HG02938 (cell line): ENCODE measurements around the gene NTN5.
"Not testable (repeated sequence)": the region's sequence is repeated elsewhere in the genome, so short reads cannot be mapped to it uniquely, and the experiment has no call there.

Source experiments
- ATAC-seq: cut with Tn5 transposase; IDR thresholded peaks from one replicate; pipeline ENCODE4 v1.9.1; 2021; ENCODE audit warnings: mild to moderate bottlenecking, moderate library complexity; ENCODE audit not compliant: unreplicated experiment

The NTN5 gene

DNA sequence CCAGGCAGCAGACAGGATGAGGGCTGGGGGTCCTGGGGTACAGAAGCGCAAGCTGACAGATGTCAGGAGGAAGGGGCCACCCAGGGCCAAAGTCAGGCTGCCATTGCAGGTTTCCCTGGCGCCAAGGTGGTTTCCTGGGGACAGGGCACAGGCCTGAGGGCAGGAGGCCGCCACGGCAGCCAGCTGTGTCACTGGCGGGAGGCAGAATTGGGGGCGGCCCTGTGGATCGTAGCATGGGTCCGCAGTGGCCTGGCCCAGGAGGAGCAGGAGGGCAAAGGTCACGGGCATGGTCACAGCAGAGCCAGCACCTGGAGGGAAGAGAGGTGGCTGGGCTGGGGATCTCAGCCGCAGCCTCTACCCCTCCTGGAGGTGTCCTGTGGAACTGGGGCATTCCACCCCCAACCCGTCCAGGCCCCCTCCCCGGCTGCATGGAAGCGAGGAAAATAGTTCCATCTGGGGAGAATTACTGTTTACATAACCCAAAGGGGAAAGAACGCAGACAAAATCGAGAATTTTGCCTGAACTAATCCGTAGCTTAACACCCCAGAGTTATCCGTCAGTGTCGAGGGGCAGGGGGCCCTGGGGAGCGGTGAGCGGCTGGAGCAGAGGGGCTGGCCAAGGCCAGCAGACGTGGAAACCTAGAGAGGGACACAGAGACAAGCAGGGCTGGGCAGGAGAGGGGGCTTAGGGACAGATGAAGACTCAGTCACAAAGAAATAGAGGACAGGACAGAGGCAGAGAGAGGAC lies 1.9 kb downstream of the NTN5 start:
- no peak for ATAC-seq

- ATAC-seq = no peak
Observed at GRCh38 chr19:48669903-48670668, 2.7 kb downstream of the NTN5 start.

DNA sequence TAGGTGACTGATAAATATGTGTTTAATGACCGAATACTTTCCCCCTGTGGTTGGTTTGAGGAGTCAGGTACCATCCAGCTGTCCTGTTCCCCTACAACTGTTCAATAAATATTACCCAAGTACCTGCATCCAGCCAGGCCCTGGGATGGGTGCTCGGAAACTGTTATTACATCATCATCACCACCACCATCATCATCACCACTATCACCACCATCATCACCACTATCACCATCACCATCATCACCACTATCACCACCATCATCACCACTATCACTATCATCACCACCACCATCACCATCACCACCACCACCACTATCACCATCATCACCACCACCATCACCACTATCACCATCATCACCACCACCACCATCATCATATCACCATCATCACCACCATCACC lies 4.1 kb downstream of the NTN5 start:
- no peak for ATAC-seq

DNA sequence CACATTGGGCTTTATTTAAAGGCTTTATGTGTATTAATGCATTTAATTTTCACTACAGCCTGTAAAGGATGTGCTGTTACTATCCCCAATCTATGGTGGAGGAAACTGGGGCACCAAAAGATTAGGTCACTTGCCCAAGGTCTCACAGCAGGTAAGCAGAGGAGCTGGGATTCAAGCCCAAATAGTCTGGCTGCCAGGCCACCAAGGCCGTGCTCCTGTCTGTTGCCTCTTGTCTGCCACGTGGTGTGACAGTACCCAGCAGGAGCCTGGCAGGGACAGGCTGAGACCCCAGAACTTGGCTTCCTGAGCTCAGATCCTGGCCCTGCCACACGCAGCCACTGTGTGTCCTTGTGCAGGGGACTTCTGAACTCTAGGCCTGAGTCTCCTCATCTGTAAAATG lies 4.5 kb downstream of the NTN5 start:
- no peak for ATAC-seq

DNA sequence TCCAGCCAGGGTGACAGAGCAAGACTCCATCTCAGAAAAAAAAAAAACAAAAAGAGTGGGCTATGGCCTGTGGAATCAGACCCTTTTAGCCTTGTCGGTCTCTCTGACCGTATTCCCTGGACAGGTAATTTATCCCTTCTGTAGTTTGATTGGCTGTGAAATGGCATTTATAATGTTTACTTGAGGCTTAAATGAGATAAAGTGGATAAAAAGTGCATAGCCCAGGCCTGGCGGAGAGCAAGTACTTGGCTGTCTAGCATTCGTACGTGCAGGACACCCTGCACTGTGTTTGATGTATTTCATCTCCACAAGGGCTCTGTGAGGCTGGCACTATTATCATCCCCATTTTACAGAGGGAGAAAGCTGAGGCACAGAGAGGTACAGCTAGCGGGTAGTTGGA lies 7.0 kb downstream of the NTN5 start:
- ATAC-seq = no peak

GRCh38 chr19:48664476-48664875 lies 8.3 kb downstream of the NTN5 start:
- no peak for ATAC-seq

- no peak for ATAC-seq
Observed at GRCh38 chr19:48663667-48664066, 9.2 kb downstream of the NTN5 start.

GRCh38 chr19:48661711-48662090 lies 11.1 kb downstream of the NTN5 start:
- no peak for ATAC-seq

DNA sequence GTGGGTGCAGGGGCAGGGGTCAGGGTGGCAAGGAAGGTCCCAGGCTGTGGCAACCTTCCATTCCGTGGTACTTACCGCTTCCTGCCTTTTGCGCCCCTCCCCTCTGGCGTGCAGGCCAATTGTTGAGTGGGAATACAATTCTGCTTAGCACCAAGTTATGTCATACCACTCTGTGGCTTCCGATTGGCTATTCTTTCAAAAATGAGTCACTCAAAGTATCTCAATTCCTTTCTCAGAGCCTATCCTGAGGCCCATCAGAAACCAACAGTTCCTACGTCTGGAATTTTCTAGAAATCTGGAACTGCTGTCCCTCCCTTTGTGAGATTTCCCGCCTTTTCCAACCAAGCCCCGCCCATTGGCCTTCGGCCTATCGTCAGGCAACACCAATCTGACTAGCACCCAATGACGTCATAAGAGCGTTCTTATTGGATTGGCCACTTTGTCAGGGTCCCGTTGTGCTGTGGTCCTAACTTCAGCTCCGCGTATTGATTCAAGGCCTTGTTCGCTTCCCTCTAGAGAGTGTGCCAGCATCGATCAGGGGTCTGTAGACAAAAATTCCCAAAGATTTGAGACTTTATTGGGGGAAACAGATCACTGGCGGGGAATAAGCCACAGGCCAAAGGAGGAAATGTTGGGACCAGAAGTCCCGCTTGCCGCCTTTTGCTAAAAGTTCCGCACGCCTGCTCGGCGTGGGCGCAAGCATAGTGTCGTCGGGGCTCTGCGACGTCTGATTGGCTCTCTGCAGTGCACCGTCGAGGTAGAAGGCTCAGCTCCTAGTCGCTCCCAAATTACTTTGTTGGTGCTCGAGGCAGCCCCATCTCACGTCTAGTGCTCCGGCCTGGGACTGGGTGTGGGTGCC lies 11.7 kb downstream of the NTN5 start:
- peak; percentile 84 for ATAC-seq

GRCh38 chr19:48659768-48660167 lies 13.0 kb downstream of the NTN5 start:
- no peak for ATAC-seq

DNA sequence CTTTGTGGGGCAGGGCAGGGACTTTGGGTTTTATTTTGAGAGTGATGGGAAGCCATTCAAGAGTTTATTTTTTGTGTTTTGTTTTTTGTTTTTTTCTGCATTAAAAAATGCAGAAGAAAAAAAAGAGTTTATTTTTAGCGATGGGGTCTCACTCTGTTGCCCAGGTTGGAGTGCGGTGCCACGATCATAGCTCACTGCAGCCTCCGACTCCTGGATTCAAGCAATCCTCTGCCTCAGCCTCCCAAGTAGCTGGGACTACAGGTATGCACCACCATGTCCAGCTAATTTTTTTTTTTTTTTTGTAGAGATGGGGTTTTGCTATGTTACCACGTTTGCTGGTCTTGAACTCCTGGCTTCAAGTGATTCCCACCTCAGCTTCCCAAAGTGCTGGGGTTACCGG lies 14.3 kb downstream of the NTN5 start:
- no peak for ATAC-seq

DNA sequence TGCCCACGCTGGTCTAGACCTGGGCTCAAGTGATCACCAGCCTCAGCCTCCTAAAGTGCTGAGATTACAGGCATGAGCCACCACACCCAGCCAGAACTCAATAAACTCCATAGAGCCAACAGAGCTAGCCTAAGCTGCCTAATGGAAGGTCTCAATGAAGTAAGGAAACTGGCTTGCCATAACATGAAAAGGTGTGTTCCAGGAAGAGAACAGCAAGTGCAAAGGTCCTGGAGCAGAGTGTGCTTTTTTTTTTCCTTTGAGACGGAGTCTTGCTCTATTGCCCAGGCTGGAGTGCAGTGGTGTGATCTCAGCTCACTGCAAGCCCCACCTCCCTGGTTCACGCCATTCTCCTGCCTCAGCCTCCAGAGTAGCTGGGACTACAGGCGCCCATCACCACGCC lies 15.0 kb downstream of the NTN5 start:
- ATAC-seq = not testable (repeated sequence)

- ATAC-seq = no peak
Observed at GRCh38 chr19:48656840-48657474, 15.9 kb downstream of the NTN5 start.

DNA sequence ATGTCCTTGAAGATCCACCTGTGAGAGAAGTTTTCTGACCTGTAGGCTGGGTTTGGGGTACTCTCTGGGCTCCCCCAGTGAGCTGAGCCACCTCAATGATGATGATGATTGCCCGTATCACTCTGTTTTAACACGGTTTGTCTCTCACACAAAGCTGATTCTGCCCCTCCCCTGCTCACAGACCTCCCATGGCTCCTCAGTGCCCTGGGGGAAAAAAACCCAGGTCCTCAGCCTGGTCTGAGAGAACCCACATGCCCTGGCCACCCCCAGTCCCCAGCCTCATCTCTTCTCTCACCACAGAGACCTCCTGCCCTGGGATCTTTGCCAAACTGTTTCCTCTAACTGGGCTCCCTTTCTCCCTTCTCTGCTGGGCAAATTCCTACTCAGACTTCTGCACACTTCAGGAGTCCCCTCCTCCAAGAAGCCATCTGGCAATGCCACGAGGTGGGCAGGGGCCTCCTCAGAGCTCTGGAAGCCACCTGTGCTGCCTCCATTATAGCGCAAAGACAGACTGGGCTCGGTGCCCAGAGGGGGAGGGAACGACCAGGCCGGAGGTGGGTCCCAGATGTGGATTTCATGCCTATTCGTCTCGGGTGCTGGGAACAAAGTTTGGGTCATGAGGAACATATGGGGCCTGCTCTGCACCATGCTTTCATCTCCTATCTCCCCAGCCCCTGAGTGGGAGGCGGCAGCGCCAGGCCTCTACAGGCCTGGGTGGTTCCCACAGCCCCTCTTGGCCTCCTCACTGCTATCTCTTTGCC lies 18.3 kb downstream of the NTN5 start:
- ATAC-seq = no peak

GRCh38 chr19:48651683-48652048 lies 21.2 kb downstream of the NTN5 start:
- no peak for ATAC-seq

DNA sequence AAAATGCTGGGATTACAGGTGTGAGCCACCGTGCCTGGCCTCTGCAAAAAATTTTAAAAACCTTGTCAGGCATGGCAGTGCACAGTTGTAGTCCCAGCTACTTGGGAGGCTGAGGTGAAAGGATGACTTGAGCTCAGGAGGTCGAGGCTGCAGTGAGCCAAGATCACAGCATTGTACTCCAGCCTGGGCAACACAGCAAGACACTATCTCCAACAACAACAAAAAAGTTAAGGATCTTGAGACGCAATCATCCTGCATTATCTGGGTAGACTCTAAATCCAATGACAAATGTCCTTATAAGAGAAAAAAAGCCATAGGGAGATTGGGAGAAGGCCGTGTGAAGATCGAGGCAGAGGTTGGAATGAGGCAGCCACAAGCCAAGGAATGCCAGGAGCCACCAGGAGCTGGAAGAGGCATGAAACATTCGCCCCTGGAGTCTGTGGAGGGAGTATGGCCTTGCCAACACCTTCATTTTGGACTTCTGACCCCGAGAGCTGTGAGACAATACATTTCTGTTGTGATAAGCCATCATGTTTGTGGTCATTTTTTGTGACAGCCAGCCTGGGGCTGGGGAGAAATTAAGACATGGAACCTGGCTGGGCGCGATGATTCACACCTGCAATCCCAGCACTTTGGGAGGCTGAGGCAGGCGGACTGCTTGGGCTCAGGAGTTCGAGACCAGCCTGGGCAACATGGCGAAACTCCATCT lies 21.7 kb downstream of the NTN5 start:
- no peak for ATAC-seq

DNA sequence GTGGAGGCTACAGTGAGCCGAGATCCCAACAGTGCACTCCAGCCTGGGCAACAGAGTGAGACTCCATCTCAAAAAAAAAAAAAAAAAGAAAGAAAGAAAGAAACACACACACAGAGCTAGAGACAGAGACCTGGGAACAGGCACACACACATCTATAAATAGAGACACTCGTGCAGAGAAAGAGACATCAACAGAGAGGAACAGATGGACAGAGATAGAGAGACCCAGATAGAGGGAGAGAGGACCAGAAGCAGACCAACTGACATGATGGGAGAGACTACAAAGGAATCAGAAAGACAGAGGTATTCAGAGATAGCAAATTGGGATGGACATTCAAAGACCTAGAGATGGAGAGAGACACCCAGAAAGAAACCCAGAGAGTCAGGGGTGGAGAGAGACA lies 24.7 kb downstream of the NTN5 start:
- ATAC-seq = no peak

- ATAC-seq = no peak
Observed at GRCh38 chr19:48646722-48647216, 26.0 kb downstream of the NTN5 start.

DNA sequence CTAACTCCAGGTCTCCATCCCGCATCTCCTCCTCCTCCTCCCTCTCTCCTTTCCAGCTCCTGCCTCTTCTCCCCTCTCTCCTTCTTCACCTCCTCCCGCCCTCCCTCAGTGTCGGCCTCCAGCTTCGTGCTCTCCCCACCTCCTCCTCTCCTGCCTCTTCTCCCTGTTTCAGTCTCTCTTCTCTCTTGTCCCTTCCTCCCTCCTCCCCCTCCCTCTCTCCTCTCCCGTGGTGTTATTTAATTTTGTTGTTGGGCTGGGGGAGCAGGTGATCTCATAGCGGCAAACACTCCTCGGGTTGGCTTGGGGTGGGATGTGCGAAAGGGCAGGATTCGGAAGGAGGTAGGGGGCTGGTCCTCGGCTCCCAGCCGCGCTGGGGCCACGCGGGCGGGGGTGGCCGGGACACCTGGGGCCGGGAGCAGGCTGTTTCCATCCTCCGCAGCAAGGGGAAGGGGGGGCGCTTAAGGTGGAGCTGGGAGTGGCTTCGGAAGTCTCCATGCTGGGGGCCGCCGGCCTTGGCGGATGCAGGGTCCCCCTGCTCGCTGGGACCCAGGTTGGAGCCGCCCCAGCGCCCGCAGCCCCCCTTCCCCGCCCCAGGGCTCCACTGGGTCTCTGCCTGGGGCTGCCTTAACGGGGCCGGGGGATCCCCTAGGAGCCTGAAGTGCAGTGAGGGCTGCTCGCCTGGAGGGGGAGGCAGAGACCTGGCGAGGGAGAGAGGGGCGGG lies 26.7 kb downstream of the NTN5 start, which contains the start of gene CA11:
TSS of gene CA11 (minus strand) at position 187 of the 721 bp plus-strand sequence. CDS start 555 bp downstream, outside the sequence.
- peak; percentile 58 for ATAC-seq
